ENCODE measurements around the gene DNAJC1.

The DNAJC1 gene

DNA sequence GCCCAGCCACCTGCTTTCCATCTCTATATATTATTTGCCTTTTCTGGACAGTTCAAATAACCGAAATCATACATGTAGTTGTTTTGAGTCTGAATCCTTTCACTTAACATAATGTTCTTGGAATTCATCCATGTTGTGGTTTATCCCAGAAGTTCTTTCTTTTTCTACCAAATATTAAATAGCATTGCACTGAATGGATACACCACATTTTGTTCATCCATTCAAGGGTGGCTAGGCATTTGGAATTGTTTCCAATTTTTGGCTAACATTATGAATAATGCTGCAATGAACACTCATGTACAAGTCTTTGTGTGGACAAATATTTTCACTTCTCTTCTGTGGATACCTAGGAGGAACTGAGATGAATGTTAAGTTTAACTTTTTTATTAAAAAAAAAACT, 18.0 kb downstream of the DNAJC1 start:
- no peak overlapping the region for H3K4me3 ChIP-seq (ENCODE audit: insufficient read depth, low read depth, low read length, poor library complexity, severe bottlenecking)
- H3K4me1 ChIP-seq (ENCODE audit: control insufficient read depth, insufficient read depth, low read length, poor library complexity, severe bottlenecking) = no peaks in the 10 kb centered on the region
- H3K27me3 ChIP-seq (replicated peaks; ENCODE audit: control insufficient read depth, insufficient read depth, low read length, poor library complexity, severe bottlenecking) = no peaks in the 10 kb centered on the region
- no peaks in the 10 kb centered on the region for H3K36me3 ChIP-seq (ENCODE audit: control insufficient read depth, insufficient read depth, low read length)
- DNase-seq = no peak
- no peaks in the 10 kb centered on the region for H3K9me3 ChIP-seq (ENCODE audit: control insufficient read depth, low read length)
- H3K27ac ChIP-seq (ENCODE audit: insufficient read depth, low read length, poor library complexity, severe bottlenecking) = no peak overlapping the region

- no peak for DNase-seq
- Histone ChIP-seq H3K27me3 (replicated peaks; ENCODE audit: control insufficient read depth, insufficient read depth, low read length, poor library complexity, severe bottlenecking) (no peaks in the 10 kb centered on the region), H3K9me3 (ENCODE audit: control insufficient read depth, low read length) (no peaks in the 10 kb centered on the region), H3K36me3 (ENCODE audit: control insufficient read depth, insufficient read depth, low read length) (no peaks in the 10 kb centered on the region), H3K4me1 (ENCODE audit: control insufficient read depth, insufficient read depth, low read length, poor library complexity, severe bottlenecking) (no peaks in the 10 kb centered on the region), H3K4me3 (ENCODE audit: insufficient read depth, low read depth, low read length, poor library complexity, severe bottlenecking) (no peak overlapping the region), H3K27ac (ENCODE audit: insufficient read depth, low read length, poor library complexity, severe bottlenecking) (no peak overlapping the region)
Observed at GRCh38 chr10:21981118-21981517, 22.4 kb downstream of the DNAJC1 start.

GRCh38 chr10:21980691-21981090, 22.8 kb downstream of the DNAJC1 start:
- H3K4me1 ChIP-seq (ENCODE audit: control insufficient read depth, insufficient read depth, low read length, poor library complexity, severe bottlenecking) = no peaks in the 10 kb centered on the region
- H3K27ac ChIP-seq (ENCODE audit: insufficient read depth, low read length, poor library complexity, severe bottlenecking) = no peak overlapping the region
- H3K9me3 ChIP-seq (ENCODE audit: control insufficient read depth, low read length) = no peaks in the 10 kb centered on the region
- DNase-seq = no peak
- H3K36me3 ChIP-seq (ENCODE audit: control insufficient read depth, insufficient read depth, low read length) = no peaks in the 10 kb centered on the region
- H3K27me3 ChIP-seq (replicated peaks; ENCODE audit: control insufficient read depth, insufficient read depth, low read length, poor library complexity, severe bottlenecking) = no peaks in the 10 kb centered on the region
- no peak overlapping the region for H3K4me3 ChIP-seq (ENCODE audit: insufficient read depth, low read depth, low read length, poor library complexity, severe bottlenecking)

DNA sequence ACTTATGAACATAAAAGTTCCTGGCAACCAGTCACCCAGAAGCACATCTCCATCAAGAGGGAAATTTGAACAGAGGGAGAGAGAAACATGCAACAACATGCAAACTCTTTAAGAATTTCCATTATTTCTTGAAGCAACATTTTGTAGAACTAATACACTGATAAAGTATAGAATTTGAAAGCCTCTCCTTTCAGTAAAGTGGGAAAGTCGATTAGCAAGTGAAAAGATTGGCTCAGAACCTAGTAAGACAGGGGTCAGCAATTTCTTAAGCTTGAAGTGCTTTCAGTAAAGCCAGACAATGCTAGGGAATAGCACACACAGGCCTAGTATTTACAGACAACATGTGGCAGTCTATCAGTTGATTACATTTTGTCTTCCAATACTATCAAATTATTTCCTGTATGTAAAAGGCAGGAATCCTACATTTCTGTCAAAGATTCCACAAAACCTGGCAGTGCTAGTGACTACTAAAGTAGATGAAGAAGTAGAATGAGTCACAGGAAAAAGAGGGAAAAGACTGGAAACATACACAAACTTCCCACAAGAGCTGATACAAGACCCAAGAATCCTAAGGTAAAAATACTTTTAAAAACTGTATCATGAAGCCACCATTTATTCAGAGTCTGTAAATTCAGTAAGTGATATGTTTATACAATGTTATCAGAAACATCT, 25.2 kb downstream of the DNAJC1 start:
- no peak for DNase-seq
- no peak overlapping the region for H3K4me3 ChIP-seq (ENCODE audit: insufficient read depth, low read depth, low read length, poor library complexity, severe bottlenecking)
- H3K36me3 ChIP-seq (ENCODE audit: control insufficient read depth, insufficient read depth, low read length) = no peaks in the 10 kb centered on the region
- no peaks in the 10 kb centered on the region for H3K27me3 ChIP-seq (replicated peaks; ENCODE audit: control insufficient read depth, insufficient read depth, low read length, poor library complexity, severe bottlenecking)
- no peaks in the 10 kb centered on the region for H3K4me1 ChIP-seq (ENCODE audit: control insufficient read depth, insufficient read depth, low read length, poor library complexity, severe bottlenecking)
- no peak overlapping the region for H3K27ac ChIP-seq (ENCODE audit: insufficient read depth, low read length, poor library complexity, severe bottlenecking)
- H3K9me3 ChIP-seq (ENCODE audit: control insufficient read depth, low read length) = no peaks in the 10 kb centered on the region

- Histone ChIP-seq H3K9me3 (ENCODE audit: control insufficient read depth, low read length) (no peaks in the 10 kb centered on the region), H3K4me3 (ENCODE audit: insufficient read depth, low read depth, low read length, poor library complexity, severe bottlenecking) (no peak overlapping the region), H3K27ac (ENCODE audit: insufficient read depth, low read length, poor library complexity, severe bottlenecking) (no peak overlapping the region), H3K27me3 (replicated peaks; ENCODE audit: control insufficient read depth, insufficient read depth, low read length, poor library complexity, severe bottlenecking) (no peaks in the 10 kb centered on the region), H3K4me1 (ENCODE audit: control insufficient read depth, insufficient read depth, low read length, poor library complexity, severe bottlenecking) (no peaks in the 10 kb centered on the region), H3K36me3 (ENCODE audit: control insufficient read depth, insufficient read depth, low read length) (no peaks in the 10 kb centered on the region)
- no peak for DNase-seq
Observed at GRCh38 chr10:21976739-21977138, 26.8 kb downstream of the DNAJC1 start.

- no peaks in the 10 kb centered on the region for H3K36me3 ChIP-seq (ENCODE audit: control insufficient read depth, insufficient read depth, low read length)
- no peaks in the 10 kb centered on the region for H3K9me3 ChIP-seq (ENCODE audit: control insufficient read depth, low read length)
- no peak overlapping the region for H3K4me3 ChIP-seq (ENCODE audit: insufficient read depth, low read depth, low read length, poor library complexity, severe bottlenecking)
- no peaks in the 10 kb centered on the region for H3K27me3 ChIP-seq (replicated peaks; ENCODE audit: control insufficient read depth, insufficient read depth, low read length, poor library complexity, severe bottlenecking)
- no peak for DNase-seq
- H3K27ac ChIP-seq (ENCODE audit: insufficient read depth, low read length, poor library complexity, severe bottlenecking) = no peak overlapping the region
- no peaks in the 10 kb centered on the region for H3K4me1 ChIP-seq (ENCODE audit: control insufficient read depth, insufficient read depth, low read length, poor library complexity, severe bottlenecking)
Observed at GRCh38 chr10:21976280-21976679, 27.2 kb downstream of the DNAJC1 start.

DNA sequence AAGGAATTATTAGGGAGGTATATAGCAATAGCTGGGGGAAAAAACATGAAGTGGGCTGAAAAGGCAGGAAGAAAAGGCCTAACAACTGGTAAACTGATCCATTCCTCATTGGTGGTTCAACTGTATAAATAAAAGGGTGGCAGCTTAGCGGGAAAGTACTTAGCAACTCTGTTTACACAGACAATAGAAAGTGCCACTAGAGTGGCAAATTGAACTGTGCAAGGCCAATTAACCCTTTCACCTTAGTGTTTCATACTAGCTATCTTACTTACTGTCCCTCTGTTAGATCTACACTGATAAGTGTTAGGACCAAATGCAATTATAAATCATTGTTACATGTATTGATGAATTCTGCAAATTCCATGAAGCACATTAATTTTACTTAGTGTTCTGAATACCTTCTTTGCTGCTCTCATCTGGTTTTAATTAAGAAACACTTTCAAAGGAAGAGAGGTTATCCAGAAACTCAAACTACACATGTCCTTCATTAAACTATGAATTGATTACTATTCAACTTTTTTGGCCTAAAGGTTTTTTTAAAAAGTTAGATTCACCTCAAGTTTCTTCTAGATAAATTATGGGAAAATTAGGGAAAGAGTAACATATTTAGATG, 28.0 kb downstream of the DNAJC1 start:
- H3K27me3 ChIP-seq (replicated peaks; ENCODE audit: control insufficient read depth, insufficient read depth, low read length, poor library complexity, severe bottlenecking) = no peaks in the 10 kb centered on the region
- no peak overlapping the region for H3K4me3 ChIP-seq (ENCODE audit: insufficient read depth, low read depth, low read length, poor library complexity, severe bottlenecking)
- H3K4me1 ChIP-seq (ENCODE audit: control insufficient read depth, insufficient read depth, low read length, poor library complexity, severe bottlenecking) = no peaks in the 10 kb centered on the region
- DNase-seq = no peak
- H3K27ac ChIP-seq (ENCODE audit: insufficient read depth, low read length, poor library complexity, severe bottlenecking) = no peak overlapping the region
- H3K9me3 ChIP-seq (ENCODE audit: control insufficient read depth, low read length) = no peaks in the 10 kb centered on the region
- H3K36me3 ChIP-seq (ENCODE audit: control insufficient read depth, insufficient read depth, low read length) = no peaks in the 10 kb centered on the region

- no peak for DNase-seq
- H3K36me3 ChIP-seq (ENCODE audit: control insufficient read depth, insufficient read depth, low read length) = no peaks in the 10 kb centered on the region
- no peak overlapping the region for H3K4me3 ChIP-seq (ENCODE audit: insufficient read depth, low read depth, low read length, poor library complexity, severe bottlenecking)
- H3K4me1 ChIP-seq (ENCODE audit: control insufficient read depth, insufficient read depth, low read length, poor library complexity, severe bottlenecking) = no peaks in the 10 kb centered on the region
- H3K27me3 ChIP-seq (replicated peaks; ENCODE audit: control insufficient read depth, insufficient read depth, low read length, poor library complexity, severe bottlenecking) = no peaks in the 10 kb centered on the region
- H3K9me3 ChIP-seq (ENCODE audit: control insufficient read depth, low read length) = no peaks in the 10 kb centered on the region
- no peak overlapping the region for H3K27ac ChIP-seq (ENCODE audit: insufficient read depth, low read length, poor library complexity, severe bottlenecking)
Observed at GRCh38 chr10:21972584-21972983, 30.9 kb downstream of the DNAJC1 start.

DNA sequence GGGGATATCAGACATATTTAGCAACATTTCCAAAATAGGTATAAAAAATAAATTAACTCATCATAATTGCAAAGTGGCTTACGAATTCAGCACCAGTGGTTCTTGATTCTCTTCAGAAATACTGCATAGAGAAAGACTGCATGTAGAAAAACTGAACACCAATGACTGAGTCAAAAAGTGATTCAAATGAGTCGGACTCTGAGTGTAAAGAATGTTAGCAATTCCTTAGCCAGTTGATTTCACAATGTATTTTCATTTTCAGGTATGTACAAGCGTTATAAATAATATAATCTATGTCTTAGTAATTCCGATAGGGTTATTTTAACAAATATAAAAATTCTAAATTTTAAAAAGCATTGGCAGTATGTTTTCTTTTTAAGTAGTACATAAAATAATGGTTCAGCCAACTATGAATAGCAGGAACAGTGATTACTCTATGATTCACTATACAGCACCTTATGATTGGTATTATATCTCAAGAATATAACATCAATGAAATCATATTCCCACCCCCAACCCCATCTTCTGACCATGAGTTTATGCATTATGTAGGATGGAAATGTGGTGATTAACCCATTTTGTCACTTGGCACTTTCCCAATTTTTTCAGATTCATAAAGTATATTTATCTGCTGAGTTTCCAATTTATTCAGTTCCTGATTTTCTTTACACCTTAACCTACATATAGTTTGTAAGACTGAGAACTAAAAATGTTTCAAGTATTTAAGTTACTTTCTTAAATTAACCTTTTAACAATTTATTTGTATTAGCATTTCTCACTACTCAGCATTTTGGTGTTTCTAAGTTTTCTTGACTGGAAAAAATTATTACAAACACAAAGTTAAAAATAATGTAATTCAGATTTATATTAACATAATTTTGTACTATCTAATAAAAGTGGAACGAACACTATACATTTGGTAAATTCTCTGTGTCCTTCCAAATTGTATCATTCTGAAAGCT, 33.9 kb downstream of the DNAJC1 start:
- H3K36me3 ChIP-seq (ENCODE audit: control insufficient read depth, insufficient read depth, low read length) = no peaks in the 10 kb centered on the region
- no peak for DNase-seq
- no peaks in the 10 kb centered on the region for H3K9me3 ChIP-seq (ENCODE audit: control insufficient read depth, low read length)
- no peaks in the 10 kb centered on the region for H3K4me1 ChIP-seq (ENCODE audit: control insufficient read depth, insufficient read depth, low read length, poor library complexity, severe bottlenecking)
- no peak overlapping the region for H3K4me3 ChIP-seq (ENCODE audit: insufficient read depth, low read depth, low read length, poor library complexity, severe bottlenecking)
- no peak overlapping the region for H3K27ac ChIP-seq (ENCODE audit: insufficient read depth, low read length, poor library complexity, severe bottlenecking)
- no peaks in the 10 kb centered on the region for H3K27me3 ChIP-seq (replicated peaks; ENCODE audit: control insufficient read depth, insufficient read depth, low read length, poor library complexity, severe bottlenecking)
